Parathyroid adenoma (tissue), 2 donors: ENCODE data around the gene TRAP1.

Source experiments
- H2AFZ ChIP-seq: fragments of 300-600 bp; sonication (generic); one replicate; pipeline ENCODE4 v1.7.0; 2017; ENCODE audit warnings: antibody characterized with exemption, mild to moderate bottlenecking
- H3K27ac ChIP-seq: fragments of 300-600 bp; sonication (generic); one replicate; pipeline ENCODE4 v1.7.0; 2017
- H3K27me3 ChIP-seq: fragments of 300-600 bp; sonication (generic); one replicate; pipeline ENCODE4 v1.7.0; 2017; ENCODE audit warnings: low read length; ENCODE audit not compliant: control insufficient read depth, insufficient read depth
- H3K36me3 ChIP-seq: fragments of 300-600 bp; sonication (generic); one replicate; pipeline ENCODE4 v1.7.0; 2017; ENCODE audit warnings: low read length; ENCODE audit not compliant: control insufficient read depth, insufficient read depth
- H3K4me1 ChIP-seq: fragments of 300-600 bp; sonication (generic); one replicate; pipeline ENCODE4 v1.7.0; 2017; ENCODE audit warnings: control low read depth
- H3K4me2 ChIP-seq: fragments of 300-600 bp; sonication (generic); one replicate; pipeline ENCODE4 v1.7.0; 2017; ENCODE audit warnings: low read length
- H3K4me3 ChIP-seq: fragments of 300-600 bp; sonication (generic); one replicate; pipeline ENCODE4 v1.7.0; 2017; ENCODE audit warnings: low read depth, low read length
- H3K79me2 ChIP-seq: fragments of 300-600 bp; sonication (generic); one replicate; pipeline ENCODE4 v1.7.0; 2017; ENCODE audit warnings: control low read depth
- H3K9ac ChIP-seq: fragments of 300-600 bp; sonication (generic); one replicate; pipeline ENCODE4 v1.7.0; 2017; ENCODE audit warnings: mild to moderate bottlenecking
- H3K9me3 ChIP-seq: fragments of 300-600 bp; sonication (generic); one replicate; pipeline ENCODE4 v1.7.0; 2017; ENCODE audit warnings: low read length; ENCODE audit not compliant: control insufficient read depth
- CTCF ChIP-seq: fragments of 300-600 bp; sonication (generic); IDR thresholded peaks from one replicate; pipeline ENCODE4 v1.7.0; 2017; ENCODE audit warnings: antibody characterized with exemption, mild to moderate bottlenecking
- donor health status: primary hyperparathyroidism.

Gene TRAP1

GRCh38 chr16:3645504-3646347, 71.6 kb downstream of the TRAP1 start:
- no peak for TF ChIP-seq CTCF
- no peak overlapping the region for H3K27ac ChIP-seq
- no peaks in the 10 kb centered on the region for H3K79me2 ChIP-seq
- no peak overlapping the region for H3K4me2 ChIP-seq
- no peaks in the 10 kb centered on the region for H3K36me3 ChIP-seq
- no peak overlapping the region for H3K9ac ChIP-seq
- H3K9me3 ChIP-seq, result no peaks in the 10 kb centered on the region
- H3K4me3 ChIP-seq, result no peak overlapping the region
- H2AFZ ChIP-seq, result no peak overlapping the region
- H3K27me3 ChIP-seq, result no peaks in the 10 kb centered on the region
- no peaks in the 10 kb centered on the region for H3K4me1 ChIP-seq

GRCh38 chr16:3645108-3645503, 72.2 kb downstream of the TRAP1 start:
- Histone ChIP-seq H3K36me3 (no peaks in the 10 kb centered on the region), H3K27me3 (no peaks in the 10 kb centered on the region), H3K4me2 (no peak overlapping the region), H3K4me1 (no peaks in the 10 kb centered on the region), H2AFZ (no peak overlapping the region), H3K9me3 (no peaks in the 10 kb centered on the region), H3K9ac (no peak overlapping the region), H3K4me3 (no peak overlapping the region), H3K79me2 (no peaks in the 10 kb centered on the region), H3K27ac (no peak overlapping the region)
- no peak for TF ChIP-seq CTCF

GRCh38 chr16:3643095-3643730, 74.1 kb downstream of the TRAP1 start:
- TF ChIP-seq CTCF, result no peak
- Histone ChIP-seq H3K27me3 (no peaks in the 10 kb centered on the region), H2AFZ (no peak overlapping the region), H3K36me3 (no peaks in the 10 kb centered on the region), H3K4me3 (no peak overlapping the region), H3K9ac (no peak overlapping the region), H3K79me2 (peaks cover 2% of the 10 kb centered on the region), H3K4me1 (no peaks in the 10 kb centered on the region), H3K4me2 (no peak overlapping the region), H3K9me3 (no peaks in the 10 kb centered on the region), H3K27ac (no peak overlapping the region)

GRCh38 chr16:3642397-3643094, 74.8 kb downstream of the TRAP1 start:
- no peak for TF ChIP-seq CTCF

More at GRCh38 chr16:3642397-3643094, 74.8 kb downstream of the TRAP1 start:
- Histone ChIP-seq H2AFZ (no peak overlapping the region), H3K4me1 (no peaks in the 10 kb centered on the region), H3K4me2 (no peak overlapping the region), H3K27me3 (no peaks in the 10 kb centered on the region), H3K36me3 (no peaks in the 10 kb centered on the region), H3K4me3 (no peak overlapping the region), H3K79me2 (peaks cover 2% of the 10 kb centered on the region), H3K9ac (no peak overlapping the region), H3K27ac (no peak overlapping the region), H3K9me3 (no peaks in the 10 kb centered on the region)
